Vagina (tissue), 2 donors: ENCODE data around the gene HCN4.

Source experiments
- POLR2A ChIP-seq, 2 donors: fragments of 450-650 bp; IDR thresholded peaks; one replicate each; pipeline ENCODE4 v1.6.1; 2017; ENCODE audit warnings: antibody characterized with exemption in 2 of 2, mild to moderate bottlenecking in 2 of 2, moderate library complexity in 2 of 2
- POLR2AphosphoS5 ChIP-seq, 2 donors: sonication (generic); formaldehyde crosslinking; IDR thresholded peaks; one replicate each; pipeline ENCODE4 v1.9.0; 2017; ENCODE audit warnings: antibody characterized with exemption in 2 of 2, mild to moderate bottlenecking in 2 of 2, low read depth in 1 of 2; ENCODE audit not compliant: insufficient read depth in 1 of 2
- TF ChIP-seq, protein P1 (sequence below), 3 experiments: fragments of 450-650 bp in 2 of 3; fragments of 200-600 bp in 1 of 3; sonication (generic) in 1 of 3; IDR thresholded peaks; one replicate each; pipeline ENCODE4 v1.5.1; 2017 to 2019; ENCODE audit warnings: antibody characterized with exemption in 3 of 3, mild to moderate bottlenecking in 2 of 3, moderate library complexity in 2 of 3

- TF ChIP-seq, protein P1, sequence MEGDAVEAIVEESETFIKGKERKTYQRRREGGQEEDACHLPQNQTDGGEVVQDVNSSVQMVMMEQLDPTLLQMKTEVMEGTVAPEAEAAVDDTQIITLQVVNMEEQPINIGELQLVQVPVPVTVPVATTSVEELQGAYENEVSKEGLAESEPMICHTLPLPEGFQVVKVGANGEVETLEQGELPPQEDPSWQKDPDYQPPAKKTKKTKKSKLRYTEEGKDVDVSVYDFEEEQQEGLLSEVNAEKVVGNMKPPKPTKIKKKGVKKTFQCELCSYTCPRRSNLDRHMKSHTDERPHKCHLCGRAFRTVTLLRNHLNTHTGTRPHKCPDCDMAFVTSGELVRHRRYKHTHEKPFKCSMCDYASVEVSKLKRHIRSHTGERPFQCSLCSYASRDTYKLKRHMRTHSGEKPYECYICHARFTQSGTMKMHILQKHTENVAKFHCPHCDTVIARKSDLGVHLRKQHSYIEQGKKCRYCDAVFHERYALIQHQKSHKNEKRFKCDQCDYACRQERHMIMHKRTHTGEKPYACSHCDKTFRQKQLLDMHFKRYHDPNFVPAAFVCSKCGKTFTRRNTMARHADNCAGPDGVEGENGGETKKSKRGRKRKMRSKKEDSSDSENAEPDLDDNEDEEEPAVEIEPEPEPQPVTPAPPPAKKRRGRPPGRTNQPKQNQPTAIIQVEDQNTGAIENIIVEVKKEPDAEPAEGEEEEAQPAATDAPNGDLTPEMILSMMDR (IDR thresholded peaks at IDR 0.05) = no peak
- TF ChIP-seq POLR2A (IDR thresholded peaks at IDR 0.05) = no peak
- TF ChIP-seq POLR2AphosphoS5 (IDR thresholded peaks at IDR 0.05; ENCODE audit: insufficient read depth in 1 of 2, low read depth in 1 of 2) = no peak
These were observed 35.8 kb downstream of the HCN4 start for GRCh38 chr15:73333001-73333400.
